HCT116 (cell line): Measurements from ENCODE around the gene RAB3GAP1. TPM values are rescaled to one million over a fixed set of nuclear protein-coding genes. Genes with fewer than 3 reads are reported as not detected.
"Not testable (repeated sequence)": the region's sequence is repeated elsewhere in the genome, so short reads cannot be mapped to it uniquely, and the experiment has no call there.

Experiments
- ATAC-seq: fragments of 200-7000 bp; cut with Tn5 transposase; 2 replicates; pipeline ENCODE4 v1.9.1; 2020; ENCODE audit warnings: mild to moderate bottlenecking, moderate library complexity
- BruUV-seq: library from RNA; stranded (reverse); fragments of 400-500 nt; replicated peaks from 2 replicates; lab custom pipeline; 2021; lab: Mats Ljungman, UMichigan
- CTCF ChIA-PET: fragments of 300-600 bp; sonication (Branson Sonifier 250); formaldehyde crosslinking; loops from one replicate; lab custom pipeline; 2021; ENCODE audit warnings: antibody characterized with exemption; lab: Charles Lee
- POLR2A ChIA-PET: fragments of 300-600, 350-600 bp; sonication (Branson Sonifier 250); formaldehyde crosslinking; loops from one replicate; lab custom pipeline; 2021; ENCODE audit warnings: antibody characterized with exemption; lab: Charles Lee
- RAD21 ChIA-PET, 2 experiments: fragments of 300-600 bp; sonication (Branson Sonifier 250); formaldehyde crosslinking; loops; one replicate each; lab custom pipeline; 2023; ENCODE audit warnings: low total read pairs in 2 of 2; ENCODE audit not compliant: uncharacterized antibody in 2 of 2, unreplicated experiment in 2 of 2, low non-redundant PET in 1 of 2; lab: Charles Lee
- DNase-seq: peaks from one replicate; pipeline ENCODE4 v3.0.0-alpha.2; 2010; ENCODE audit warnings: low read depth, low spot score
- H2AFZ ChIP-seq: fragments of 200-600 bp; shearing (Covaris generic), sonication (generic); 2 replicates; pipeline ENCODE4 v1.6.1; 2017; ENCODE audit warnings: low read depth, mixed run types, mixed read lengths, antibody characterized with exemption, low read length; ENCODE audit not compliant: poor library complexity, severe bottlenecking
- H3K27ac ChIP-seq: 2 replicates; pipeline ENCODE4 v1.5.1; 2012; ENCODE audit warnings: low read depth, low read length
- H3K27me3 ChIP-seq: fragments of 200-600 bp; sonication (generic); 2 replicates; pipeline ENCODE4 v1.6.1; 2016; ENCODE audit warnings: mixed run types, low read length, mixed read lengths; ENCODE audit not compliant: insufficient read depth
- H3K36me3 ChIP-seq, 2 experiments: fragments of 200-500 bp in 1 of 2; fragments of 200-600 bp in 1 of 2; sonication (Bioruptor generic) in 1 of 2; sonication (generic) in 1 of 2; 2 replicates each; pipeline versions ENCODE4 v1.5.1 to v1.6.1; 2014 to 2016; ENCODE audit warnings: low read length in 2 of 2, inconsistent platforms in 1 of 2, mixed read lengths in 1 of 2, mixed run types in 1 of 2; ENCODE audit not compliant: insufficient read depth in 2 of 2, control insufficient read depth in 1 of 2
- H3K4me1 ChIP-seq, 2 experiments: fragments of 200-600 bp in 1 of 2; sonication (generic) in 1 of 2; 2 replicates each; pipeline versions ENCODE4 v1.5.1 to v1.6.1; 2012 to 2017; ENCODE audit warnings: low read length in 2 of 2, inconsistent platforms in 1 of 2, mild to moderate bottlenecking in 1 of 2, mixed read lengths in 1 of 2, mixed run types in 1 of 2, moderate library complexity in 1 of 2; ENCODE audit not compliant: insufficient read depth in 2 of 2, control insufficient read depth in 1 of 2
- H3K4me2 ChIP-seq: fragments of 200-600 bp; sonication (generic); 2 replicates; pipeline ENCODE4 v1.6.1; 2017; ENCODE audit warnings: mixed run types, low read length, mixed read lengths
- H3K4me3 ChIP-seq, 2 experiments: fragments of 200-600 bp in 1 of 2; sonication (generic) in 1 of 2; replicated peaks in 1 of 2; 2 replicates each; pipeline ENCODE4 v1.5.1; 2011 to 2016; ENCODE audit warnings: low read length in 2 of 2, control low read depth in 1 of 2, low read depth in 1 of 2, mild to moderate bottlenecking in 1 of 2, mixed read lengths in 1 of 2, mixed run types in 1 of 2
- H3K79me2 ChIP-seq: fragments of 200-600 bp; sonication (generic); 2 replicates; pipeline ENCODE4 v1.6.1; 2017; ENCODE audit warnings: mild to moderate bottlenecking, mixed run types, low read length, moderate library complexity, mixed read lengths; ENCODE audit not compliant: insufficient read depth
- H3K9ac ChIP-seq: fragments of 200-600 bp; sonication (generic); 2 replicates; pipeline ENCODE4 v1.6.1; 2016; ENCODE audit warnings: low read length, mixed read lengths
- H3K9me2 ChIP-seq: fragments of 200-600 bp; sonication (generic), shearing (Covaris generic); 2 replicates; pipeline ENCODE4 v1.6.1; 2017; ENCODE audit warnings: mixed run types, mild to moderate bottlenecking, moderate library complexity; ENCODE audit not compliant: insufficient read depth
- H3K9me3 ChIP-seq, 2 experiments: fragments of 200-500 bp in 1 of 2; fragments of 200-600 bp in 1 of 2; sonication (Bioruptor generic) in 1 of 2; sonication (generic) in 1 of 2; 2 replicates each; pipeline ENCODE4 v1.6.1; 2014 to 2017; ENCODE audit warnings: low read length in 2 of 2, mixed read lengths in 2 of 2, inconsistent platforms in 1 of 2, low read depth in 1 of 2, mild to moderate bottlenecking in 1 of 2, mixed run types in 1 of 2, moderate library complexity in 1 of 2; ENCODE audit not compliant: control insufficient read depth in 1 of 2, insufficient read depth in 1 of 2
- H4K20me1 ChIP-seq: fragments of 200-600 bp; sonication (generic), shearing (Covaris generic); 2 replicates; pipeline ENCODE4 v1.6.1; 2017; ENCODE audit warnings: mixed run types, mild to moderate bottlenecking, moderate library complexity; ENCODE audit not compliant: insufficient read depth
- CEBPB ChIP-seq: IDR thresholded peaks from 2 replicates; pipeline ENCODE4 v1.6.1; 2012; ENCODE audit warnings: low read depth
- EZH2 ChIP-seq: fragments of 200-600 bp; sonication (generic); IDR thresholded peaks from 2 replicates; pipeline ENCODE4 v1.6.1; 2017; ENCODE audit warnings: antibody characterized with exemption, mixed run types
- EZH2phosphoT487 ChIP-seq: fragments of 200-600 bp; IDR thresholded peaks from 2 replicates; pipeline ENCODE4 v1.6.1; 2018; ENCODE audit warnings: antibody characterized with exemption, borderline replicate concordance
- JUND ChIP-seq: IDR thresholded peaks from 2 replicates; pipeline ENCODE4 v1.6.1; 2012
- POLR2A ChIP-seq: IDR thresholded peaks from 2 replicates; pipeline ENCODE4 v1.7.0; 2011; ENCODE audit warnings: borderline replicate concordance; ENCODE audit not compliant: insufficient read depth, insufficient read length; ENCODE audit errors: extremely low read depth
- SIN3A ChIP-seq: IDR thresholded peaks from 2 replicates; pipeline ENCODE4 v1.6.1; 2012; ENCODE audit warnings: low read depth
- SP1 ChIP-seq: IDR thresholded peaks from 2 replicates; pipeline ENCODE4 v1.6.1; 2012; ENCODE audit warnings: low read depth
- SRF ChIP-seq: IDR thresholded peaks from 2 replicates; pipeline ENCODE4 v1.6.1; 2012; ENCODE audit warnings: low read depth
- TCF7L2 ChIP-seq: IDR thresholded peaks from 2 replicates; pipeline ENCODE4 v1.7.0; 2011; ENCODE audit warnings: borderline replicate concordance, inconsistent platforms; ENCODE audit not compliant: insufficient read depth, insufficient read length; ENCODE audit errors: extremely low read depth
- YY1 ChIP-seq: IDR thresholded peaks from 2 replicates; pipeline ENCODE4 v1.6.1; 2011; ENCODE audit warnings: low read length, low read depth, moderate library complexity, mild to moderate bottlenecking; ENCODE audit not compliant: insufficient replicate concordance; ENCODE audit errors: extremely low read depth
- ZFX ChIP-seq: fragments of 450-650 bp; IDR thresholded peaks from 2 replicates; pipeline ENCODE4 v1.6.1; 2017
- ZNF274 ChIP-seq: fragments of 200-500 bp; sonication (Bioruptor generic); IDR thresholded peaks from 2 replicates; pipeline ENCODE4 v1.6.1; 2014; ENCODE audit warnings: mild to moderate bottlenecking, low read depth, low read length, inconsistent platforms
- intact Hi-C: fragments of 100-400 bp; cut with micrococcal nuclease; formaldehyde crosslinking; loops from 2 replicates; pipeline ENCODE4 v1.10.0; 2022
- total RNA-seq: library from RNA; stranded (reverse); gene quantifications from one replicate; pipeline ENCODE4 v1.2.1, GENCODE V29; 2021; ENCODE audit not compliant: unreplicated experiment
- TF ChIP-seq, protein P1 (sequence below), 3 experiments: fragments of 200-600 bp in 1 of 3; sonication (generic) in 1 of 3; IDR thresholded peaks in 2 of 3; conservative IDR thresholded peaks in 1 of 3; 2 replicates each; pipeline ENCODE4 v1.5.1; 2012 to 2017; ENCODE audit warnings: low read depth in 2 of 3, low read length in 2 of 3, antibody characterized with exemption in 1 of 3, borderline replicate concordance in 1 of 3, control low read depth in 1 of 3, mild to moderate bottlenecking in 1 of 3, mixed read lengths in 1 of 3, mixed run types in 1 of 3, moderate library complexity in 1 of 3; ENCODE audit not compliant: insufficient read depth in 1 of 3
- TF ChIP-seq, protein P2 (sequence below): IDR thresholded peaks from 2 replicates; pipeline ENCODE4 v1.6.1; 2012
- TF ChIP-seq, protein P3 (sequence below): IDR thresholded peaks from 2 replicates; pipeline ENCODE4 v1.6.1; 2012

RAB3GAP1 gene
- total RNA-seq, 1 experiment from 2014 or later = 38.5 TPM

DNA sequence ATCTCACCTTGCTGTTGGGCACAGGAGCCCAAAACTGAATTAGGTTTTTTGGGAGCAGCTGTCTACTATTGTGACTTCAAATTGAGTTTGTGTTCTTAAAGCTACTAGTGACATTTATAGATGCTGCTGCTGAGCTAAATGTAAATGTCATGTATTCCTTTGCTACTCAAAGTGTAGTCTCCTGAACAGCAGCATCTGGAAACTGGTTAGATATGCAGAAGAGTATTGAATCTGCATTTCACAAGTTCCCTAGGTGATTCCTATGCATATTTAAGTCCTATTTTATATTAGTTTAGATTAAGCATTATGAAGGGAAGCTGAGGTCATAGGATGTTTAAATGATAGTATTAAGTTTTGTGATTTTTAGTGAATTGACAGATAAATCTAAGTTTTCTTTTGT is 67.5 kb downstream of the RAB3GAP1 start (continued):
- TF ChIP-seq, protein P1, sequence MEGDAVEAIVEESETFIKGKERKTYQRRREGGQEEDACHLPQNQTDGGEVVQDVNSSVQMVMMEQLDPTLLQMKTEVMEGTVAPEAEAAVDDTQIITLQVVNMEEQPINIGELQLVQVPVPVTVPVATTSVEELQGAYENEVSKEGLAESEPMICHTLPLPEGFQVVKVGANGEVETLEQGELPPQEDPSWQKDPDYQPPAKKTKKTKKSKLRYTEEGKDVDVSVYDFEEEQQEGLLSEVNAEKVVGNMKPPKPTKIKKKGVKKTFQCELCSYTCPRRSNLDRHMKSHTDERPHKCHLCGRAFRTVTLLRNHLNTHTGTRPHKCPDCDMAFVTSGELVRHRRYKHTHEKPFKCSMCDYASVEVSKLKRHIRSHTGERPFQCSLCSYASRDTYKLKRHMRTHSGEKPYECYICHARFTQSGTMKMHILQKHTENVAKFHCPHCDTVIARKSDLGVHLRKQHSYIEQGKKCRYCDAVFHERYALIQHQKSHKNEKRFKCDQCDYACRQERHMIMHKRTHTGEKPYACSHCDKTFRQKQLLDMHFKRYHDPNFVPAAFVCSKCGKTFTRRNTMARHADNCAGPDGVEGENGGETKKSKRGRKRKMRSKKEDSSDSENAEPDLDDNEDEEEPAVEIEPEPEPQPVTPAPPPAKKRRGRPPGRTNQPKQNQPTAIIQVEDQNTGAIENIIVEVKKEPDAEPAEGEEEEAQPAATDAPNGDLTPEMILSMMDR (IDR thresholded peaks at IDR 0.05 in 2 of 3, conservative IDR thresholded peaks at IDR 0.05 in 1 of 3; ENCODE audit: borderline replicate concordance in 1 of 3, insufficient read depth in 1 of 3, low read depth in 2 of 3, low read length in 2 of 3) = no peak

DNA sequence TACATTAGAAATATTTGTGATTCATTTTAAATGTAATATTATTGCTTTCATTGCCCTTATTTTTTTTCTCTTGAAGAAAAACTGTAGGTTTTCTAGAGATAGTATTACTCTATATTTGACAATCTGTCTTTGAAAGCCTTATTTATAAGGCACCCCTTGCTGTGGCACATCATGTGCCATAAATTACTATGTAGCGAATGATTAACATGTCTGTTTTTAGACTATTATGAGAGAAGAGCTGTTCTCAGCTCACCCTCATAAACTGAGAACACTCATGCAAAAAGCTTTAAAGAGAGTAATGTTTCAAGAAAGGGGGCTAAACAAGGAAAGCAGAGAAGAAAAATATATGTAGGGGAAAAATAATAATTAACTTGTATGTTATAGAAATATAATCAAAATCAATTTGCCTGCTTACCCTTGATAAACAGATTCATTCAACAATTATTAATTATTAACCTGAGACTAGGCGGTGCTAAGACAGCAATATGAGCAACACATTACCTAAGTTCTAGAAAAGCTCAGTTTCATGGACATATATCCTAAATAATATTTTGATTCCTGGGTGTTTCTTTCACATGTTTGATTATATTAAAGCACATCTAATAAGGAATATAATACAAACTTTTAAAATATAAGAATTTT is 69.0 kb downstream of the RAB3GAP1 start:
- Histone ChIP-seq H3K4me3 (no peak overlapping the region), H3K27ac (no peak overlapping the region), H3K4me1 (no peaks in the 10 kb centered on the region), H3K9me2 (no peaks in the 10 kb centered on the region), H2AFZ (no peak overlapping the region), H3K9me3 (no peaks in the 10 kb centered on the region), H3K36me3 (no peaks in the 10 kb centered on the region), H4K20me1 (no peaks in the 10 kb centered on the region), H3K9ac (no peak overlapping the region), H3K27me3 (no peaks in the 10 kb centered on the region), H3K4me2 (no peak overlapping the region), H3K79me2 (no peaks in the 10 kb centered on the region)
- no peak for TF ChIP-seq TCF7L2
- TF ChIP-seq YY1 = no peak
- TF ChIP-seq, protein P2, sequence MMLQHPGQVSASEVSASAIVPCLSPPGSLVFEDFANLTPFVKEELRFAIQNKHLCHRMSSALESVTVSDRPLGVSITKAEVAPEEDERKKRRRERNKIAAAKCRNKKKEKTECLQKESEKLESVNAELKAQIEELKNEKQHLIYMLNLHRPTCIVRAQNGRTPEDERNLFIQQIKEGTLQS = no peak
- TF ChIP-seq ZNF274 = no peak
- no peak for TF ChIP-seq CEBPB
- no peak for TF ChIP-seq JUND
- TF ChIP-seq SP1 = no peak
- no peak for TF ChIP-seq SIN3A
- no peak for TF ChIP-seq ZFX
- TF ChIP-seq, protein P3, sequence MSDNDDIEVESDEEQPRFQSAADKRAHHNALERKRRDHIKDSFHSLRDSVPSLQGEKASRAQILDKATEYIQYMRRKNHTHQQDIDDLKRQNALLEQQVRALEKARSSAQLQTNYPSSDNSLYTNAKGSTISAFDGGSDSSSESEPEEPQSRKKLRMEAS = no peak
- TF ChIP-seq EZH2 = no peak
- TF ChIP-seq POLR2A = no peak
- TF ChIP-seq EZH2phosphoT487 = no peak
- no peak for TF ChIP-seq SRF
- TF ChIP-seq, protein P1 (IDR thresholded peaks at IDR 0.05 in 2 of 3, conservative IDR thresholded peaks at IDR 0.05 in 1 of 3; ENCODE audit: borderline replicate concordance in 1 of 3, insufficient read depth in 1 of 3, low read depth in 2 of 3, low read length in 2 of 3) = no peak
- no TSS peak for BruUV-seq
- DNase-seq (no peak), ATAC-seq (no peak)
- ChIA-PET POLR2A (no interaction called here), RAD21 (no interaction called here), CTCF (no interaction called here)
- intact Hi-C loops = no loop called here

DNA sequence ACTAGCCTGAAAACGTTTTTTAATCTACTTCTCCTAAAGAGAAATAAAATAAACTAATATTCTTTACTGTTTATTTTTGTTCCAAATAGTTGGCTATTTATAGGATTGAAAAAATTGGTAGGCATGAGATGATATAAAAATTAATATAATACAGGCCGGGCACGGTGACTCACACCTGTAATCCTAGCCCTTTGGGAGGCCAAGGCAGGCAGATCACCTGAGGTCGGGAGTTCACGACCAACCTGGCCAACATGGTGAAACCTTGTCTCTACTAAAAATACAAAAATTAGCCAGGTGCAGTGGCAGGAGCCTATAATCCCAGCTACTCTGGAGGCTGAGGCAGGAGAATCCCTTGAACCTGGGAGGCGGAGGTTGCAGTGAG is 69.6 kb downstream of the RAB3GAP1 start:
- H3K79me2 ChIP-seq, H3K36me3 ChIP-seq, H3K4me1 ChIP-seq, H3K9ac ChIP-seq, intact Hi-C loops, H3K27me3 ChIP-seq, H3K27ac ChIP-seq, H3K4me2 ChIP-seq, POLR2A ChIA-PET, BruUV-seq, H3K4me3 ChIP-seq, H3K9me2 ChIP-seq, RAD21 ChIA-PET, ATAC-seq, H3K9me3 ChIP-seq, DNase-seq, H2AFZ ChIP-seq, H4K20me1 ChIP-seq, CTCF ChIA-PET: not testable (repeated sequence)
